ENCODE data around the gene LRMDA.
"Not testable (repeated sequence)": the region's sequence is repeated elsewhere in the genome, so short reads cannot be mapped to it uniquely, and the experiment has no call there.

The LRMDA gene

GRCh38 chr10:76045174-76045573 is 613.8 kb downstream of the LRMDA start:
- H3K9ac ChIP-seq (ENCODE audit: low read length), result no peak overlapping the region
- peaks cover 7% of the 10 kb centered on the region for H3K9me3 ChIP-seq (ENCODE audit: control insufficient read depth, insufficient read depth, low read depth, low read length)
- peaks cover 3% of the 10 kb centered on the region; the same call in 1 of the 2 replicates for H3K4me1 ChIP-seq (ENCODE audit: control insufficient read depth, insufficient read depth, low read length)
- H3K36me3 ChIP-seq (ENCODE audit: control insufficient read depth, insufficient read depth, low read length), result no peaks in the 10 kb centered on the region; the same call in 1 of the 2 replicates
- no peak overlapping the region for H3K4me3 ChIP-seq (ENCODE audit: low read depth, low read length)
- no peak overlapping the region for H3K27ac ChIP-seq (ENCODE audit: low read depth, low read length)
- no peaks in the 10 kb centered on the region for H3K27me3 ChIP-seq (ENCODE audit: control insufficient read depth, insufficient read depth, low read length)

- H3K4me1 ChIP-seq (ENCODE audit: control insufficient read depth, insufficient read depth, low read length), result peaks cover 26% of the 10 kb centered on the region; the same call in 1 of the 2 replicates
- H3K27ac ChIP-seq (ENCODE audit: low read depth, low read length), result no peak overlapping the region
- H3K4me3 ChIP-seq (ENCODE audit: low read depth, low read length), result no peak overlapping the region
- H3K27me3 ChIP-seq (ENCODE audit: control insufficient read depth, insufficient read depth, low read length), result no peaks in the 10 kb centered on the region
- H3K9ac ChIP-seq (ENCODE audit: low read length), result no peak overlapping the region
- H3K9me3 ChIP-seq (ENCODE audit: control insufficient read depth, insufficient read depth, low read depth, low read length), result no peaks in the 10 kb centered on the region
- H3K36me3 ChIP-seq (ENCODE audit: control insufficient read depth, insufficient read depth, low read length), result no peaks in the 10 kb centered on the region
Observed at GRCh38 chr10:76047521-76047920, 616.1 kb downstream of the LRMDA start.

- Histone ChIP-seq H3K9ac (ENCODE audit: low read length) (no peak overlapping the region), H3K27ac (ENCODE audit: low read depth, low read length) (peak overlapping the region; percentile 10; the same call in 1 of the 2 replicates), H3K4me1 (ENCODE audit: control insufficient read depth, insufficient read depth, low read length) (peaks cover 26% of the 10 kb centered on the region; the same call in 1 of the 2 replicates), H3K36me3 (ENCODE audit: control insufficient read depth, insufficient read depth, low read length) (no peaks in the 10 kb centered on the region), H3K4me3 (ENCODE audit: low read depth, low read length) (no peak overlapping the region), H3K27me3 (ENCODE audit: control insufficient read depth, insufficient read depth, low read length) (no peaks in the 10 kb centered on the region), H3K9me3 (ENCODE audit: control insufficient read depth, insufficient read depth, low read depth, low read length) (no peaks in the 10 kb centered on the region; the same call in 1 of the 2 replicates)
Observed at GRCh38 chr10:76049581-76050290, 618.3 kb downstream of the LRMDA start.

- H3K27me3 ChIP-seq (ENCODE audit: control insufficient read depth, insufficient read depth, low read length), result no peaks in the 10 kb centered on the region
- H3K9me3 ChIP-seq (ENCODE audit: control insufficient read depth, insufficient read depth, low read depth, low read length), result peaks cover 4% of the 10 kb centered on the region
- peaks cover 26% of the 10 kb centered on the region; the same call in 1 of the 2 replicates for H3K4me1 ChIP-seq (ENCODE audit: control insufficient read depth, insufficient read depth, low read length)
- peak overlapping the region; percentile 47 for H3K9ac ChIP-seq (ENCODE audit: low read length)
- H3K27ac ChIP-seq (ENCODE audit: low read depth, low read length), result peak overlapping the region; percentile 10; the same call in 1 of the 2 replicates
- H3K36me3 ChIP-seq (ENCODE audit: control insufficient read depth, insufficient read depth, low read length), result no peaks in the 10 kb centered on the region
- H3K4me3 ChIP-seq (ENCODE audit: low read depth, low read length), result no peak overlapping the region
Observed at GRCh38 chr10:76050291-76050625, 618.8 kb downstream of the LRMDA start.

GRCh38 chr10:76051007-76051936 is 619.8 kb downstream of the LRMDA start:
- no peaks in the 10 kb centered on the region for H3K27me3 ChIP-seq (ENCODE audit: control insufficient read depth, insufficient read depth, low read length)
- no peaks in the 10 kb centered on the region for H3K36me3 ChIP-seq (ENCODE audit: control insufficient read depth, insufficient read depth, low read length)
- H3K9ac ChIP-seq (ENCODE audit: low read length), result peak overlapping the region; percentile 47
- H3K4me1 ChIP-seq (ENCODE audit: control insufficient read depth, insufficient read depth, low read length), result peaks cover 26% of the 10 kb centered on the region; the same call in 1 of the 2 replicates
- peaks cover 14% of the 10 kb centered on the region for H3K9me3 ChIP-seq (ENCODE audit: control insufficient read depth, insufficient read depth, low read depth, low read length)
- H3K27ac ChIP-seq (ENCODE audit: low read depth, low read length), result peak overlapping the region; percentile 19; the same call in 1 of the 2 replicates
- H3K4me3 ChIP-seq (ENCODE audit: low read depth, low read length), result no peak overlapping the region

- Histone ChIP-seq H3K4me3 (ENCODE audit: low read depth, low read length) (no peak overlapping the region), H3K9me3 (ENCODE audit: control insufficient read depth, insufficient read depth, low read depth, low read length) (peaks cover 27% of the 10 kb centered on the region), H3K9ac (ENCODE audit: low read length) (peak overlapping the region; percentile 53), H3K4me1 (ENCODE audit: control insufficient read depth, insufficient read depth, low read length) (peaks cover 26% of the 10 kb centered on the region; the same call in 1 of the 2 replicates), H3K36me3 (ENCODE audit: control insufficient read depth, insufficient read depth, low read length) (no peaks in the 10 kb centered on the region; the same call in 1 of the 2 replicates), H3K27me3 (ENCODE audit: control insufficient read depth, insufficient read depth, low read length) (no peaks in the 10 kb centered on the region), H3K27ac (ENCODE audit: low read depth, low read length) (peak overlapping the region; percentile 36; the same call in 1 of the 2 replicates)
Observed at GRCh38 chr10:76052682-76053503, 621.5 kb downstream of the LRMDA start.

GRCh38 chr10:76055466-76055865 is 624.0 kb downstream of the LRMDA start:
- no peak overlapping the region for H3K27ac ChIP-seq (ENCODE audit: low read depth, low read length)
- peaks cover 20% of the 10 kb centered on the region; the same call in 1 of the 2 replicates for H3K4me1 ChIP-seq (ENCODE audit: control insufficient read depth, insufficient read depth, low read length)
- H3K36me3 ChIP-seq (ENCODE audit: control insufficient read depth, insufficient read depth, low read length), result no peaks in the 10 kb centered on the region; the same call in 1 of the 2 replicates
- no peak overlapping the region for H3K9ac ChIP-seq (ENCODE audit: low read length)
- no peaks in the 10 kb centered on the region for H3K27me3 ChIP-seq (ENCODE audit: control insufficient read depth, insufficient read depth, low read length)
- peaks cover 31% of the 10 kb centered on the region for H3K9me3 ChIP-seq (ENCODE audit: control insufficient read depth, insufficient read depth, low read depth, low read length)
- no peak overlapping the region for H3K4me3 ChIP-seq (ENCODE audit: low read depth, low read length)

- H3K36me3 ChIP-seq (ENCODE audit: control insufficient read depth, insufficient read depth, low read length), result no peaks in the 10 kb centered on the region; the same call in 1 of the 2 replicates
- no peaks in the 10 kb centered on the region for H3K27me3 ChIP-seq (ENCODE audit: control insufficient read depth, insufficient read depth, low read length)
- no peak overlapping the region for H3K27ac ChIP-seq (ENCODE audit: low read depth, low read length)
- H3K4me3 ChIP-seq (ENCODE audit: low read depth, low read length), result no peak overlapping the region
- no peak overlapping the region for H3K9ac ChIP-seq (ENCODE audit: low read length)
- H3K9me3 ChIP-seq (ENCODE audit: control insufficient read depth, insufficient read depth, low read depth, low read length), result peaks cover 32% of the 10 kb centered on the region
- H3K4me1 ChIP-seq (ENCODE audit: control insufficient read depth, insufficient read depth, low read length), result peaks cover 15% of the 10 kb centered on the region; the same call in 1 of the 2 replicates
Observed at GRCh38 chr10:76055963-76056362, 624.5 kb downstream of the LRMDA start.

GRCh38 chr10:76060993-76061392 is 629.6 kb downstream of the LRMDA start:
- not testable (repeated sequence) for H3K4me3 ChIP-seq (ENCODE audit: low read depth, low read length); H3K36me3 ChIP-seq (ENCODE audit: control insufficient read depth, insufficient read depth, low read length); H3K27me3 ChIP-seq (ENCODE audit: control insufficient read depth, insufficient read depth, low read length); H3K4me1 ChIP-seq (ENCODE audit: control insufficient read depth, insufficient read depth, low read length); H3K27ac ChIP-seq (ENCODE audit: low read depth, low read length); H3K9ac ChIP-seq (ENCODE audit: low read length)
- peaks cover 30% of the 10 kb centered on the region for H3K9me3 ChIP-seq (ENCODE audit: control insufficient read depth, insufficient read depth, low read depth, low read length)

GRCh38 chr10:76066457-76066856 is 635.0 kb downstream of the LRMDA start:
- Histone ChIP-seq H3K4me1 (ENCODE audit: control insufficient read depth, insufficient read depth, low read length) (no peaks in the 10 kb centered on the region), H3K27ac (ENCODE audit: low read depth, low read length) (no peak overlapping the region), H3K36me3 (ENCODE audit: control insufficient read depth, insufficient read depth, low read length) (no peaks in the 10 kb centered on the region; the same call in 1 of the 2 replicates), H3K9ac (ENCODE audit: low read length) (no peak overlapping the region), H3K4me3 (ENCODE audit: low read depth, low read length) (no peak overlapping the region), H3K9me3 (ENCODE audit: control insufficient read depth, insufficient read depth, low read depth, low read length) (peaks cover 48% of the 10 kb centered on the region), H3K27me3 (ENCODE audit: control insufficient read depth, insufficient read depth, low read length) (no peaks in the 10 kb centered on the region)

Data from HUES6 (cell line).